Activated naive CD4-positive, alpha-beta T cell (primary cell): ENCODE measurements around the gene SDF2L1.
"Not testable (repeated sequence)": the region's sequence is repeated elsewhere in the genome, so short reads cannot be mapped to it uniquely, and the experiment has no call there.

Experiments
- DNase-seq, 4 experiments: peaks; one replicate each; lab custom pipeline; 2025; lab: John Stamatoyannopoulos, UW

Gene SDF2L1

GRCh38 chr22:21686634-21687393 lies 44.7 kb downstream of the SDF2L1 start:
- no peak for DNase-seq

- no peak for DNase-seq
Observed at GRCh38 chr22:21687685-21688259, 45.7 kb downstream of the SDF2L1 start.

GRCh38 chr22:21688341-21688705 lies 46.2 kb downstream of the SDF2L1 start:
- DNase-seq = no peak

- DNase-seq = no peak
Observed at GRCh38 chr22:21688706-21689381, 46.7 kb downstream of the SDF2L1 start.

GRCh38 chr22:21690401-21690801 lies 48.3 kb downstream of the SDF2L1 start:
- no peak for DNase-seq

GRCh38 chr22:21691816-21692215 lies 49.7 kb downstream of the SDF2L1 start:
- DNase-seq = no peak

GRCh38 chr22:21692856-21693255 lies 50.8 kb downstream of the SDF2L1 start:
- not testable (repeated sequence) for DNase-seq

- DNase-seq = no peak
Observed at GRCh38 chr22:21693333-21693998, 51.4 kb downstream of the SDF2L1 start.
